GM12873 (cell line): ENCODE data around the gene SDCCAG8.

ENCODE experiments used
- TF ChIP-seq, protein P1 (sequence below): IDR thresholded peaks from 2 replicates; pipeline ENCODE4 v1.5.1; 2012; ENCODE audit warnings: low read depth, mild to moderate bottlenecking, moderate library complexity, low read length, control low read depth; ENCODE audit not compliant: insufficient read depth; ENCODE audit errors: missing control alignments

Gene SDCCAG8

GRCh38 chr1:243301059-243301458 lies 45.2 kb downstream of the SDCCAG8 start:
- TF ChIP-seq, protein P1, sequence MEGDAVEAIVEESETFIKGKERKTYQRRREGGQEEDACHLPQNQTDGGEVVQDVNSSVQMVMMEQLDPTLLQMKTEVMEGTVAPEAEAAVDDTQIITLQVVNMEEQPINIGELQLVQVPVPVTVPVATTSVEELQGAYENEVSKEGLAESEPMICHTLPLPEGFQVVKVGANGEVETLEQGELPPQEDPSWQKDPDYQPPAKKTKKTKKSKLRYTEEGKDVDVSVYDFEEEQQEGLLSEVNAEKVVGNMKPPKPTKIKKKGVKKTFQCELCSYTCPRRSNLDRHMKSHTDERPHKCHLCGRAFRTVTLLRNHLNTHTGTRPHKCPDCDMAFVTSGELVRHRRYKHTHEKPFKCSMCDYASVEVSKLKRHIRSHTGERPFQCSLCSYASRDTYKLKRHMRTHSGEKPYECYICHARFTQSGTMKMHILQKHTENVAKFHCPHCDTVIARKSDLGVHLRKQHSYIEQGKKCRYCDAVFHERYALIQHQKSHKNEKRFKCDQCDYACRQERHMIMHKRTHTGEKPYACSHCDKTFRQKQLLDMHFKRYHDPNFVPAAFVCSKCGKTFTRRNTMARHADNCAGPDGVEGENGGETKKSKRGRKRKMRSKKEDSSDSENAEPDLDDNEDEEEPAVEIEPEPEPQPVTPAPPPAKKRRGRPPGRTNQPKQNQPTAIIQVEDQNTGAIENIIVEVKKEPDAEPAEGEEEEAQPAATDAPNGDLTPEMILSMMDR, result no peak

GRCh38 chr1:243311809-243312208 lies 56.0 kb downstream of the SDCCAG8 start:
- TF ChIP-seq, protein P1, result no peak

- TF ChIP-seq, protein P1, result no peak
Observed at GRCh38 chr1:243312952-243313634, 57.3 kb downstream of the SDCCAG8 start.

DNA sequence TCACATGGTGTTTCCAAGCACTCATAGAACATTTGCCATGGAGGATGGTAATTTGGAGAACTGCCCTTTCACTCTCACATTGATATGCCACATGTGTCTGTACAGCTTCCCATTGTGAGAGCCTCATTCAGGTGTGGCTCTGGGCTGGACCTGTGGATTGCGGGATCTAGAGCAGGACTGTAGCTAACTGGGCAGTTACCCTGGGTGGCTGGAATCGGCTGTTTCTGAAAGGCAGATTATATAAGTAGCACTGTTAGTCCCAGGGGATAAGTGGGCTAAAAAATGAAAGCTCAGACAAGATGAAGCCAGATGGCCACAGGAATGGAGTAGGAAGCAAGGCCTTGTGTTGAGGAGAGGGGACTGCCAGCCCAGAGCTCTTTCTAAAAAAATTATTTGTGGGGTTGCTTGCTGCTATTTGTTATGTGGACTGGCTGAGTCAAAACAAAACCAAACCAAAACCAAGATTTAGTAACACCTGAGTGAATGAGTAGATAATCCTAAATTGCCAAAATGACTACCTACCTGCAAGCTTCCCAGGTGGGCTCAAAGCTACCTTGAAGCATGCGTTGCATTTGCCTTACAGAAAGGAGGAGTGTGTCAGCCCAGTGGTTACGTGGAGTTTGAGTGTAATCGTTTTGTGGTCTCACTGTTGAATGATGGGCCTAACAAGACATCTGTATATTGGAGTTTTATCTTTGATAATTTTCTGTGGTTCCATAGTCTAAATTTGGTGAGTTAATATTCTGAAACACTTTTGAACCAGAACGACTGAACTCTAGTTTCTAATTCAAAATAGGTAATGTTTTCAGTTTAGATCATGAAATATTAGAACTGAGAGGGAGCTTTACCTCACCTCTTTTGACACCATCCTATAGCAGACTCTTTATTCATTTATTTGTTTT lies 58.0 kb downstream of the SDCCAG8 start:
- TF ChIP-seq, protein P1, result no peak

GRCh38 chr1:243315455-243315854 lies 59.6 kb downstream of the SDCCAG8 start:
- TF ChIP-seq, protein P1, result no peak

DNA sequence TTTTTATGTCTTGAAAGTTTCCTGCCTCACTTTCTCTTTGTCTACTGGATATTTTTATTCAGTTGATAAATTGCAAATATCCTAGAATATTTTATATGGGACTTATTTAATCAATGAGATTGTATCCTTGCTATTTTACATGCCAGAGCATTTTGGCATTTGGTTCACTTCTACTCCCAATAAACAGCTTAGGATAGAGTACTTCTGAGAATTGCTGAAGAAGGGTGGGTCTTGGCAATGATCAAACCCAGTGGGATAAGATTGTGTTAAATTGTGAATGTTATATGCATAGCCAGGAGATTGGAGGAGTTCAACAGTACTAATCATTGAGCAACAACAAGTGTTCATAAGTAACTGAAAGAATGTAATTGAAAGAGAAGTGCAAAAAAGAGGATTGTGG lies 60.1 kb downstream of the SDCCAG8 start:
- TF ChIP-seq, protein P1, result no peak

- TF ChIP-seq, protein P1, result no peak
Observed at GRCh38 chr1:243316366-243316989, 60.6 kb downstream of the SDCCAG8 start.
